Muscle of arm (tissue), 14 donors: ENCODE results near the gene HOXA5. TPM values are rescaled to one million over a fixed set of nuclear protein-coding genes. Genes with fewer than 3 reads are reported as not detected.
A peak's percentile ranks its signal among the peaks of the same experiment; 100 is the strongest.

Source experiments
- DNase-seq: peaks from one replicate; pipeline ENCODE4 v3.0.0-alpha.2; 2013
- long read RNA-seq, 11 donors: transcript quantifications; one replicate each; lab custom pipeline, GENCODE V29; 2026
- polyA plus RNA-seq, 12 donors: library from polyadenylated mRNA; unstranded; fragments of 120-200 nt; gene quantifications; one replicate each; pipeline ENCODE4 v1.2.1, GENCODE V29; 2013; ENCODE audit not compliant: insufficient read length in 12 of 12

The HOXA5 gene
- polyA plus RNA-seq, result 10 to 100 TPM in 11 of 12 donors, not detected in 1; 11.3 to 35.3 (median 17.6) TPM
- long read RNA-seq, donor 1, transcript HOXA5-201 (2 exons, 1,657 nt), result major isoform, 31 of 45 reads
- long read RNA-seq, donor 1, partial matches to known transcripts, result 14 of 45 reads
- long read RNA-seq, donor 1, other reads (novel, unspliced or antisense), result 0 of 45 reads
- long read RNA-seq, donor 2, partial matches to known transcripts, result 0 of 3 reads
- long read RNA-seq, donor 2, other reads (novel, unspliced or antisense), result 0 of 3 reads
- long read RNA-seq, donor 3, partial matches to known transcripts, result 0 of 1 reads
- long read RNA-seq, donor 3, other reads (novel, unspliced or antisense), result 0 of 1 reads
- long read RNA-seq, donor 4, partial matches to known transcripts, result 0 of 1 reads
- long read RNA-seq, donor 4, other reads (novel, unspliced or antisense), result 0 of 1 reads
- long read RNA-seq, donor 5, partial matches to known transcripts, result 0 of 4 reads
- long read RNA-seq, donor 5, other reads (novel, unspliced or antisense), result 0 of 4 reads
- long read RNA-seq, donor 6, partial matches to known transcripts, result 0 of 3 reads
- long read RNA-seq, donor 6, other reads (novel, unspliced or antisense), result 0 of 3 reads
- long read RNA-seq, donor 7, partial matches to known transcripts, result 0 of 2 reads
- long read RNA-seq, donor 7, other reads (novel, unspliced or antisense), result 0 of 2 reads
- long read RNA-seq, donor 8, transcript HOXA5-201 (2 exons, 1,657 nt), result major isoform, 11 of 17 reads
- long read RNA-seq, donor 8, partial matches to known transcripts, result 6 of 17 reads
- long read RNA-seq, donor 8, other reads (novel, unspliced or antisense), result 0 of 17 reads
- long read RNA-seq, donor 9, partial matches to known transcripts, result 0 of 2 reads
- long read RNA-seq, donor 9, other reads (novel, unspliced or antisense), result 0 of 2 reads
- long read RNA-seq, donor 10, transcript HOXA5-201 (2 exons, 1,657 nt), result major isoform, 7 of 7 reads
- long read RNA-seq, donor 10, partial matches to known transcripts, result 0 of 7 reads
- long read RNA-seq, donor 10, other reads (novel, unspliced or antisense), result 0 of 7 reads
- long read RNA-seq, donor 11, result 0 reads

- DNase-seq, result peak; percentile 80
Observed at GRCh38 chr7:27143023-27143949, at the start of gene HOXA5. Gene HOXA5, minus strand, starts transcription at chr7:27143681. Its CDS starts 74 bp downstream, at chr7:27143607.

GRCh38 chr7:27192546-27193334 is 49.3 kb upstream of the HOXA5 start:
- no peak for DNase-seq

- no peak for DNase-seq
Observed at GRCh38 chr7:27191833-27192545, 48.5 kb upstream of the HOXA5 start.

GRCh38 chr7:27191161-27191731 is 47.8 kb upstream of the HOXA5 start:
- DNase-seq, result no peak

- DNase-seq, result no peak
Observed at GRCh38 chr7:27189997-27190748, 46.7 kb upstream of the HOXA5 start.

GRCh38 chr7:27189295-27189996 is 46.0 kb upstream of the HOXA5 start:
- DNase-seq, result no peak

GRCh38 chr7:27188386-27189294 is 45.2 kb upstream of the HOXA5 start:
- DNase-seq, result no peak

GRCh38 chr7:27187475-27188385 is 44.2 kb upstream of the HOXA5 start:
- DNase-seq, result no peak

GRCh38 chr7:27186668-27187474 is 43.4 kb upstream of the HOXA5 start:
- DNase-seq, result no peak

GRCh38 chr7:27185854-27186667 is 42.6 kb upstream of the HOXA5 start:
- DNase-seq, result no peak

GRCh38 chr7:27185013-27185853 is 41.8 kb upstream of the HOXA5 start, which contains the start of gene HOXA11:
Gene HOXA11, minus strand, starts transcription at chr7:27185232. Its CDS starts 88 bp downstream, at chr7:27185144.
- no peak for DNase-seq

- DNase-seq, result no peak
Observed at GRCh38 chr7:27184337-27185012, 41.0 kb upstream of the HOXA5 start.
